HAP-1 (cell line): ENCODE data around the gene ATP8A2.

Experiments
- DNase-seq, 2 experiments: peaks; one replicate each; pipeline ENCODE4 v3.0.0-alpha.2; 2016 to 2020; ENCODE audit warnings: low spot score in 2 of 2
- H3K27me3 ChIP-seq: fragments of 250-450 bp; sonication (Bioruptor Pico); 2 replicates; pipeline ENCODE4 v1.5.1; 2020; ENCODE audit warnings: low read depth, mild to moderate bottlenecking, moderate library complexity
- H3K36me3 ChIP-seq: fragments of 250-450 bp; sonication (Bioruptor Pico); replicated peaks from 2 replicates; pipeline ENCODE4 v1.5.1; 2020; ENCODE audit warnings: mild to moderate bottlenecking
- H3K4me1 ChIP-seq: fragments of 250-450 bp; sonication (Bioruptor Pico); 2 replicates; pipeline ENCODE4 v1.5.1; 2020; ENCODE audit warnings: mild to moderate bottlenecking
- H3K4me3 ChIP-seq: fragments of 250-450 bp; sonication (Bioruptor Pico); 2 replicates; pipeline ENCODE4 v1.5.1; 2020; ENCODE audit warnings: mild to moderate bottlenecking, moderate library complexity
- H3K9me3 ChIP-seq: fragments of 250-450 bp; sonication (Bioruptor Pico); 2 replicates; pipeline ENCODE4 v1.5.1; 2020; ENCODE audit warnings: mild to moderate bottlenecking, moderate library complexity
- in situ Hi-C: fragments of 300-500 bp; cut with MboI; formaldehyde crosslinking; loops from 3 replicates; pipeline ENCODE4 v1.14.3; 2020; ENCODE audit warnings: low sequenced_read_pairs, inconsistent platforms, mixed read lengths

Gene ATP8A2

DNA sequence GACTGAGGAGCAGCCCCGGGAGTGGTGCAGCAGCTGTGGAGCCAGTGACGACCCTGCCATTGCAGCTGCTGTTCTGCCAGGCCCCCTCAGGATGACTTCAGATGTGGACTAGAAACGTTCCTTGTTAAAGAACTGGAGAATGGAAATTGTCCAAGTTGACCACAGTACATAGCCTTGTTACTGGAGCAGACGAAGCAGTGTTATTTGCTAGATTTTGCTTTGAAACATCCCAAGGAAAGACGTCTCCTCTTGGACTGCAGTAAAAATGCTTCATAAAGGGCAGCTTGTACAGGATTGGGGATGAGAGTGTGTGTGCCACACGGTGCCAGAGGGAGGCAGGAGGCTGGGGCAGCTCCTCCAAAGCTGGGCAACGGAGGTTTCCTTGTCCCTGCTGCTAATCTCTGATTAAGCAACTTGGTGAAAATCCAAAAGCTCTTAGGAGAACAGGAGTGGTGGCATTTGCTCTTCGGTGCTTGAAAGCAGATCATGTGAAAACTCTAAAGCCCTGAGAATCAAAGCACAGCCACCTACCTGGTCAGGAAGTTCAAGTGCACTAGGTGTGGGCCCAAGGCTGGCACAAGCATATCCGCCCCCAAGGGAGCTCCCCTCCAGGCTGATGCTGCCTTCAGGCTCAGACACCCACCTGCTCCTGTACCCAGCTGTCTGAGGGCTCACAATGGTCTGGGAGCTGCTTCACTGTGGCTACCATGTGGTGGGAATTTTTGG lies 645.6 kb downstream of the ATP8A2 start:
- Histone ChIP-seq H3K4me3 (no peak overlapping the region), H3K4me1 (no peaks in the 10 kb centered on the region), H3K36me3 (no peaks in the 10 kb centered on the region), H3K9me3 (no peaks in the 10 kb centered on the region), H3K27me3 (no peaks in the 10 kb centered on the region)
- no peak for DNase-seq
- in situ Hi-C loops = no loop called here

DNA sequence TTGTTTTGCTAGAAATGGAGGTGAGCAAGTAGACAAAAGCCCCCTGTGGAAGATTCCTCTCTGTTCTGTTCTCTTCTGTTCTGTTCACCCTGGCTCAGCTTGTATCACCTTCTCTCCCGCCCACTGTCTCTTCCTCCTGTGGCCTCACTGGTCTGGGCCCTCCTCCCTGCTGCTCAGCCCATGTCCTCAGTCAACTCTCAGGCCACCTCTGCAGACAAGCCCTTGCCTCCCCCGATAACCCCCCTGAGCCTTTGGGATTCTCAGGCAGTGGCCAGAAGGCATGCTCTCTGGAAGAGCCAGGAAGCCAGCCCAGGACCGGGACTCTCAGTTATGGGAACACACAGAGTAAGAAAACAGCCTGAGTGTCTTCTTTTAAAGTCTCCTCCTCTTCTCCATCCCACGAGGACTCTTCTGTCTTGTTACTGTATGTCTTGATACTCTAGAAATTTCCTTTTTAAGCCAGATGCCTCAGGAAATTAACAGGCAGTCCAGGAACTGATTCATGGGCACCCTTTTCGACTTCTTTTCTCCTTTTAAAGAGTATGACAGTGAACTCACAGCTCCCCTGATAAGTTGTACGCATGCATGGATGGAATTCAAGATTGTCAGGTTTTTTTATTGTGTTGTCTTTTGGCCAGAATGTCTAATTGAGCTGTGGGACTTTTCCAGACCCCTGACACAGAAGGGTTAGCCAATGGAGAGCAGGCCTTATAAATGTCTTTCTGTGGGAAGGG lies 646.3 kb downstream of the ATP8A2 start:
- H3K4me1 ChIP-seq = peaks cover under 1% of the 10 kb centered on the region; the same call in 1 of the 2 replicates
- in situ Hi-C loops = no loop called here

DNA sequence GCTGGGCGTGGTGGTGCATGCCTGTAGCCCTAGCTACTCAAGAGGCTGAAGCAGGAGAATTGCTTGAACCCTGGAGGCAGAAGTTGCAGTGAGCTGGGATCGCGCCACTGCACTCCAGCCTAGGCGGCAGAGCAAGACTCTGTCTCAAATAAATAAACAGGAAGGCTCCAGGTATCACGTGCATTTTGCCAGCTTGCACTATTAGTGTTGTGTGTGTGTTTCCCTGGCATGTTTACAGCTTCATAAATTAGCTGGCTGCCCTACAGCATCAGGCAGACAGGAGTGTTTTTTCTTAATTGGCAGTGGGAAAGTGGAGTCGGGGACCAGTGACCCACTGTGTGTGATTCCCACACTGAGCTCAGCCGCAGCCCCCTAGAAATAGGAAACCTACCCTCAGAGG lies 647.5 kb downstream of the ATP8A2 start:
- Histone ChIP-seq H3K36me3 (no peaks in the 10 kb centered on the region), H3K27me3 (no peaks in the 10 kb centered on the region), H3K4me1 (peaks cover 12% of the 10 kb centered on the region), H3K9me3 (no peaks in the 10 kb centered on the region), H3K4me3 (no peak overlapping the region)
- in situ Hi-C loops = no loop called here
- no peak for DNase-seq

More for the DNA sequence above, 646.3 kb downstream of the ATP8A2 start:
- Histone ChIP-seq H3K27me3 (no peaks in the 10 kb centered on the region), H3K9me3 (no peaks in the 10 kb centered on the region), H3K36me3 (no peaks in the 10 kb centered on the region), H3K4me3 (no peak overlapping the region)
- no peak for DNase-seq

DNA sequence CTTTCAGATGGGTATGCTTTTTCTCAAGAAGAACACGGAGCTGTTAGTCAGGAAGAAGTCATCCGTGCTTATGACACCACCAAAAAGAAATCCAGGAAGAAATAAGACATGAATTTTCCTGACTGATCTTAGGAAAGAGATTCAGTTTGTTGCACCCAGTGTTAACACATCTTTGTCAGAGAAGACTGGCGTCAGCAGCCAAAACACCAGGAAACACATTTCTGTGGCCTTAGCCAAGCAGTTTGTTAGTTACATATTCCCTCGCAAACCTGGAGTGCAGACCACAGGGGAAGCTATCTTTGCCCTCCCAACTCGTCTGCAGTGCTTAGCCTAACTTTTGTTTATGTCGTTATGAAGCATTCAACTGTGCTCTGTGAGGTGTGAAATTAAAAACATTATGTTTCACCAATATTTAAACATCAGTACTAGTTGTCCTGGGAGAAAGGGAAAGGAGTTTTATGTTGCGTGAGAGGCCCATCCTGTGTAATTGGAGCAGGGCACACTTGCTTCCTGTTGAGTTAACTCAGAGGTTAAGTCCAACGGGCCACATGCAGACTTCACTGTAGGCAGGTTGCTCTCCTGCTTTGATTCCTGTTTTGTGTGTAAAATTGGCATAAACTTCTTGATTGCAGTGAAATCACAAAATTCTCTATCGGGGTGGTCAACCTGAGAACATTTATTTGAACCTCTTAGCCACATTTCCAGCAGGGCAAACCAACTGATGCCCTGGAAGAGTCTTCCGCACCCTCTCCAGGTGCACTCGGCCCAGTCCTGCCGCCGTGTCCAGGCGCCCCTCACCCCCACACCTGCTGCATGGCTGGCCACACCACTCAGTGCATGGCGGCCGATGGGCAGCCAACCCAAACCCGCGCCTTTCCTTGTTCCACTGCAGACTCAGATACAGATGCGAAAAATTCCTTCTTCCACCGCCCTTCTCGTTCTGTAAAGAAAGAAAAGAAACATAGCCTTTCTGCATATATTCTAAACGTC lies 648.4 kb downstream of the ATP8A2 start:
- DNase-seq = no peak
- peaks cover 18% of the 10 kb centered on the region for H3K4me1 ChIP-seq
- no peaks in the 10 kb centered on the region for H3K27me3 ChIP-seq
- no peak overlapping the region for H3K4me3 ChIP-seq
- H3K9me3 ChIP-seq = no peaks in the 10 kb centered on the region
- in situ Hi-C loops = no loop called here
- no peaks in the 10 kb centered on the region for H3K36me3 ChIP-seq

DNA sequence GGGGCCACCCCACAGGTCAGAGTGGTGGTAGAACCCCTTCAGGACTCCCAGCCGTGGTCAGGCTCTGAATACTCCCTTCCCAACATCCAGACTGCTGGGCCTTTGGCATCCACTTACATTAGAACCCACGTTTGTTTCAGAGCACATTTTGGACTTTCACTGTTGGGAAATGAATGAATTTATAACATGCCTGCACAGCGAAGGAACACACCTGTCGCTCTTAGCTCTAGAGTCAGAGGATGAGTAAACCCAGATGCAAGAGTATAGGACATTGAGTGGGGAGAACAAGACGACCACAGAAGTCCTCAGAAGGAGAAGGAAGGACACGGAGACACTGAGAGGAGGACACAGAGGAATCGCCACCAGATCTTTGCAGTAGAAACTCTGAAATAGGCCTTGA lies 649.1 kb downstream of the ATP8A2 start:
- no peak for DNase-seq
- Histone ChIP-seq H3K4me1 (peaks cover 18% of the 10 kb centered on the region), H3K9me3 (no peaks in the 10 kb centered on the region), H3K27me3 (no peaks in the 10 kb centered on the region), H3K36me3 (no peaks in the 10 kb centered on the region), H3K4me3 (no peak overlapping the region)
- in situ Hi-C loops = no loop called here

DNA sequence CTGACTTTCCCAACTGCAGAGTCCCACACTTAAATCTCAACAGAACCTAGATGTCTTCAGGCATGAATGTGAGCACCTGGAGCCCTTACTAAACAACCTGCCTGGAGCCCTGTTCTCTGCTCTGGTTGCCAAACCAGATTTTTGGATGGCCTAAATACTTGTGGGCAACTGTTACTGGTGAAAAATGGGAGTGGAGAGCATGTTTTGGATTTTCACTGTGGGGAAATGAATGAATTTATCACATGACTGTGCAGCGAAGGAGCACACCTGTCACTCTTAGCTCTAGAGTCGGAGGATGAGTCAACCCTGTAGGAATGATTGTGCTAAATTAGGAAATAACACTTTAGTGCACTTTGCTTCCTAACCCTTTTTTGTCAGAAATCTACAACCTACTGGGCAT lies 649.7 kb downstream of the ATP8A2 start:
- Histone ChIP-seq H3K4me1 (peaks cover 18% of the 10 kb centered on the region), H3K27me3 (no peaks in the 10 kb centered on the region), H3K4me3 (no peak overlapping the region), H3K36me3 (no peaks in the 10 kb centered on the region), H3K9me3 (no peaks in the 10 kb centered on the region)
- DNase-seq = no peak
- in situ Hi-C loops = no loop called here

DNA sequence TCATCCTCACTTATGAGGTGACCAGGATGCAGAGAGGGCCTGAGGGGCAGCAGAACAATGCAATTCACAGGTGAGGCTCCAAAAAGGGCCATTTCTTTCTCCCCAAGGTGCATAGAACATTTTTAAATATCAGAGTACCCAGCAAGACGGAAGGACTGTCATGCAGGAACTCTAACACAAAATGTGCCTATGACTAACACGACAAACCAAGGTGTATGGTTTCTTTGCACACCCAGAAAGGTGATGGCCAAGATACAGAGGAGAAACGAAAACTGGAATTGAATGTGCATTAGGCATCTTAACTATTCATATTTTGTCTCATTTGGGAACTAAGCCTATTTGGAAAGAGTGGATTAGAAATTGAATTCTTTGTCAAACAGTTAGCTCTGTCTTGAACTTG lies 650.2 kb downstream of the ATP8A2 start:
- peaks cover 18% of the 10 kb centered on the region for H3K4me1 ChIP-seq
- no peak for DNase-seq

DNA sequence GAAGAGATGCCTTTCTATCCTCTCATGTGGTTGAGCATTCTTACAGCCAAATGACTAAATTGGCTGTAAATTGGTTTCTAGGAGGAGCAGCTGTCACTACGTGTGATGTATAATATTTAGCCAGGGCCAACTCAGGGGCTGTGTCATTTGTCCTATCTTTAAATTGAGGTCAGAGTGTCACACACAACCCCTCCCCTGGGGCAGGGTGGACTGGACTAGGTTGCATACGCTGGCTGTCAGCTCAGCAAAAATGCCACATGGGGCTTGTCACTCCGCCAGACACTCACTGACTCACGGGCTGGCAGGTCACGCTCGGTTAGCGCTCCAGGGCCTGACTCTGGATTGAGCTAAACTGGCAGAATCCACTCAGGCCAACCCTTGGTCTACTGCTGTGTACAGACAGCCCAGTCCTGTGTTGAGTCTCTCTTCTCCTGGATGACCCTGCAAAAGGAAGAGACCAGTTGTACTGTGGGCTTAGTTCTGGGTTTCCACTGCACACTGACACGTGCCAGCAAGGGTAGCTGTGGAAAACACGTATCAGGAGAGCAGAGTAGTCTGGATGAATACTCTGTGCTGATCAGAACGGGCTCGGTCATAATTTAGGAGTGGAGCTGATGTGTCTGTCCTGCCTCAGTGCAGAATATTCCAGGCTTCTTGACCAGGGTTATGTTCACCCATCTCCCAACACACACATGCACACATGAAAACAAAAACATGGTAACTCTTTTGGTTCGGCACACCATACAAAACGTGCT lies 650.9 kb downstream of the ATP8A2 start:
- no peaks in the 10 kb centered on the region for H3K27me3 ChIP-seq
- H3K4me3 ChIP-seq = no peak overlapping the region
- no peak for DNase-seq
- no peaks in the 10 kb centered on the region for H3K9me3 ChIP-seq
- no peaks in the 10 kb centered on the region for H3K36me3 ChIP-seq
- H3K4me1 ChIP-seq = peaks cover 18% of the 10 kb centered on the region
- in situ Hi-C loops = no loop called here

More for the DNA sequence above, 650.2 kb downstream of the ATP8A2 start:
- Histone ChIP-seq H3K9me3 (no peaks in the 10 kb centered on the region), H3K27me3 (no peaks in the 10 kb centered on the region), H3K36me3 (no peaks in the 10 kb centered on the region), H3K4me3 (no peak overlapping the region)
- in situ Hi-C loops = no loop called here

DNA sequence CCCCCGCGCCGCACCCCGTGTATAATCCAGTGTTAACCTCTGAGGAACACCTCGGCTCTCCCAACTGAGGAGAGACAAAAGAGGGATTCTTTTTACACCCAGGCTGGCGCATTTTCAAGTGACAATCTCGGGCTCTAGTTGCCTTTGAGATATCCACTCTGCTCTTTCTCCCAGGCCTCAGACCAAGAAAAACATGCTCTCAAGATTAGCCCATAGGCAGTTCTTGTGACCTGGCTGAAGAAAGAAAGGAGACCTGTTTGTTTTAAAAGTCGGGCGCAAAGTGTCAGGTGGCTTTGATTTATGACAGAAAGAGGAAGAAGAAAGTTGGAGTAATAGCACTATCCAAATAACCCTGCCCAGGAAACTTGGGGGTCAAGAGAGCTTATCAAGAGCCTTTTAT lies 652.8 kb downstream of the ATP8A2 start:
- Histone ChIP-seq H3K36me3 (no peaks in the 10 kb centered on the region), H3K4me1 (peaks cover 18% of the 10 kb centered on the region), H3K9me3 (no peaks in the 10 kb centered on the region), H3K27me3 (no peaks in the 10 kb centered on the region), H3K4me3 (no peak overlapping the region)
- peak; percentile 16 to 59 for DNase-seq
- in situ Hi-C loops = no loop called here

DNA sequence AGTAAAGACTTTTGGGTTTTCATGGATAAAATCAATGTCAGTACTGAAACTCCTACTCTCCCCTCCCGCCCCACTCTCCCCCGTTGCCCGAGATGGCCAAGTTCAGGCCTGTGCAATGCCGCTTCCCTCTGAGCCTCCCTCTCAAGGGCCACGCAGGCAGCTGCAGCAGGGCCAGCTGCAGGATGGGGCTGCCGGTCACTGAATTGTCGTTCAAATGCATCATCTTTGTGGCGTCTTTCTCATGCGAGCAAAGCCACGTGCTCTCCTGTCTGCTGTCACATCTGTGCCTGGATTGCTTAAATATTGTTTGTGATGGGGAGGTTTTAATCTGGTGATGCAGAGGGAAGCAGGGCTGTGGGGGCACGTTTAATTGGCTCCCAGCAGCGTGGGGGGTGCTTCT lies 653.4 kb downstream of the ATP8A2 start:
- in situ Hi-C loops = no loop called here
- DNase-seq = no peak
- no peaks in the 10 kb centered on the region for H3K36me3 ChIP-seq

DNA sequence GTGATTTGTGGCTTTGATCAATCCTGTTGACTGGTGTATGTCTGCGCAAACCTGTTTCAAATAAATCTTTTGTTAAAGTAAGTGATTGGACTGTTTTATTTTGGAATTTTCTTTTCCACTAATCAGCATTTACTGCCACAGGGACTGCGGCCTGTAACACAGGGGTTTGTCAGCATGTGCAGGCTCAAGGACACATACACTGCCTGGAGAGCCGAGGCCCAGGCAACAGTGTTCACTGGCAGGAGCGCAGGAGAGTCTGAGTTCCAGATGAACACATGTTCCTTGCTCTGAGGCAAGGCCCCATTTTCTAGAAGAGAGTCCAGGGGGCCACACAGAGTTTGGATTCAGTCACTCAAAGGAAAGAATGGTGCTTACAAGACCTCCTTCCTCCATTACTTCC lies 654.0 kb downstream of the ATP8A2 start:
- H3K4me1 ChIP-seq = peaks cover 18% of the 10 kb centered on the region
- no peaks in the 10 kb centered on the region for H3K9me3 ChIP-seq
- no peak for DNase-seq
- in situ Hi-C loops = no loop called here
- H3K36me3 ChIP-seq = no peaks in the 10 kb centered on the region
- no peak overlapping the region for H3K4me3 ChIP-seq
- no peaks in the 10 kb centered on the region for H3K27me3 ChIP-seq

More for the DNA sequence above, 653.4 kb downstream of the ATP8A2 start:
- H3K4me1 ChIP-seq = peaks cover 18% of the 10 kb centered on the region
- H3K9me3 ChIP-seq = no peaks in the 10 kb centered on the region
- H3K4me3 ChIP-seq = no peak overlapping the region
- no peaks in the 10 kb centered on the region for H3K27me3 ChIP-seq

DNA sequence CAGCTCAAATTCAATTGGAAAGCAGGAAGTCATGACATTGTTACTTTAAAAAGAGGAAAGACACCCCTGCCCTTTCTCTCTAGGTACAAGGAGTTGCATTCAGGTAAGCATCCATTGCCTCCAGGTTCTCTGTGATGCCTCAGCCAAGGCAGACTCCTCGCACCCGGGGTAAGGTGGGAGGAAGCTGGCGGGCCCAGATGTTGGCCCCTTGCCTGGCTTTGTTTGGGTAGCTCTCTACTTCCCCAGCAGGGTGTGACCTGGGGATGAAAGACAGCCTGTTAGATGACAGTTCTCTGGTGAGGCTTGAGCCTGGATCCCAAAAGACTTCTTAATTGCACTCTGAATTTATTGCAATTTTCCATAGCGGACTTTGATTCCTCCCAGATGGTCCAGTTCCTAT lies 654.4 kb downstream of the ATP8A2 start:
- no peak for DNase-seq
- Histone ChIP-seq H3K36me3 (no peaks in the 10 kb centered on the region), H3K4me3 (no peak overlapping the region), H3K4me1 (peaks cover 18% of the 10 kb centered on the region), H3K27me3 (no peaks in the 10 kb centered on the region), H3K9me3 (no peaks in the 10 kb centered on the region)
- in situ Hi-C loops = no loop called here

DNA sequence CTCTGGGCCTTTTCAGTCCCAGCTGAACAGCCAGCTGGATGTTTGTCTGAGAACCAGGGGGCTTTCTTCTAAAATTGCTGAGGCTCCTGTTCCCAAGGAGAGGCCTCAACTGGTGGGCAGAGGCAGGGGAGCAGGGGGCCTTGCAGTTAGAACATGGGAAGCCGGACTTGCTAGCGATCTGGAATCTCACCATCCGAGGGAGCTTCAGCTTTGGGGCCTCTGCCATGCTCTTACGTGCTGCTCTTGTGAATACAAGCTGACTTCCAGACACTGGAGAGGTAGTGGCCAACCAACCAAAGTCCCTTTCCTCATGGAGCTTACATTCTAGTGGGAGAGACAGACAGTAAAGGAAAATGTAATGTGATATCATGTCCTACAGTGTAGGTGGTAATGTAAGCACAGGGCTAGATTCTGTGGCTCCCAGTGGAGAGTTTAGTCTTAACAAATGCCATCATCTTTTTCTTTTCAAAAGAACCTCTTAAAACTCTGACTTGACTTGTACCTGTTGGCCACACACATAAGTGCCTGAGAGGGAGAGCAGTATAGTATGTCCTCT lies 657.9 kb downstream of the ATP8A2 start:
- in situ Hi-C loops = no loop called here
- Histone ChIP-seq H3K9me3 (no peaks in the 10 kb centered on the region), H3K36me3 (no peaks in the 10 kb centered on the region), H3K4me3 (no peak overlapping the region), H3K27me3 (no peaks in the 10 kb centered on the region), H3K4me1 (peaks cover 2% of the 10 kb centered on the region)
- DNase-seq = no peak
